Sigmoid colon (tissue), 7 donors: ENCODE results near the gene TMEM43. TPM values are rescaled to one million over a fixed set of nuclear protein-coding genes. Genes with fewer than 3 reads are reported as not detected.
"Not testable (repeated sequence)": the region's sequence is repeated elsewhere in the genome, so short reads cannot be mapped to it uniquely, and the experiment has no call there.

Experiments used
- DNase-seq: peaks from one replicate; pipeline ENCODE4 v3.0.0-alpha.2; 2019
- H3K27ac ChIP-seq, 4 donors: fragments of 200-600 bp; sonication (generic); one replicate each; pipeline ENCODE4 v1.5.1; 2016 to 2019; ENCODE audit warnings: mild to moderate bottlenecking in 1 of 4
- H3K27me3 ChIP-seq, 3 donors: fragments of 200-600 bp; sonication (generic); one replicate each; pipeline ENCODE4 v1.5.1; 2019; ENCODE audit warnings: mild to moderate bottlenecking in 1 of 3
- H3K36me3 ChIP-seq, 4 donors: fragments of 200-600 bp; sonication (generic); one replicate each; pipeline ENCODE4 v1.5.1; 2016 to 2019
- H3K4me1 ChIP-seq, 4 donors: fragments of 200-600 bp; sonication (generic); one replicate each; pipeline ENCODE4 v1.5.1; 2017 to 2019
- H3K4me3 ChIP-seq, 4 donors: fragments of 200-600 bp; sonication (generic); one replicate each; pipeline ENCODE4 v1.5.1; 2017 to 2019; ENCODE audit warnings: mild to moderate bottlenecking in 2 of 4, moderate library complexity in 1 of 4
- H3K9me3 ChIP-seq, 4 donors: fragments of 200-600 bp in 3 of 4; sonication (generic) in 3 of 4; one replicate each; pipeline versions ENCODE4 v1.5.1 to v1.6.1; 2013 to 2019
- EP300 ChIP-seq, 4 donors: sonication (generic); formaldehyde crosslinking; IDR thresholded peaks; one replicate each; pipeline ENCODE4 v1.6.1; 2017; ENCODE audit warnings: antibody characterized with exemption in 4 of 4
- POLR2A ChIP-seq, 2 donors: fragments of 450-650 bp; IDR thresholded peaks; one replicate each; pipeline ENCODE4 v1.6.1; 2016; ENCODE audit warnings: antibody characterized with exemption in 2 of 2, mild to moderate bottlenecking in 2 of 2, moderate library complexity in 2 of 2
- POLR2AphosphoS5 ChIP-seq, 4 donors: sonication (generic); formaldehyde crosslinking; IDR thresholded peaks; one replicate each; pipeline ENCODE4 v1.6.1; 2017; ENCODE audit warnings: antibody characterized with exemption in 4 of 4
- WGBS, 2 donors: extraction: QIAGEN DNeasy Blood & Tissue Kit; methylation state at CpG; one replicate each; pipeline ENCODE4 v1.1.7; 2013; 5-methylcytosine and 5-hydroxymethylcytosine counted together
- intact Hi-C: fragments of 100-400 bp; cut with DNase I; formaldehyde crosslinking; loops from one replicate; pipeline ENCODE4 v1.15.1; 2023
- polyA plus RNA-seq, 3 donors: library from polyadenylated mRNA; stranded (reverse); fragments of 200-250 nt; gene quantifications; one replicate each; pipeline ENCODE4 v1.2.3, GENCODE V29; 2013
- total RNA-seq, 4 donors: library from RNA; depleted of rRNA; stranded (reverse); fragments of >200 nt; gene quantifications; one replicate each; pipeline ENCODE4 v1.1.0, GENCODE V29; 2016
- TF ChIP-seq, protein P1 (sequence below), 4 experiments: fragments of 450-650 bp in 3 of 4; fragments of 200-600 bp in 1 of 4; IDR thresholded peaks; one replicate each; pipeline ENCODE4 v1.5.1; 2016 to 2019; ENCODE audit warnings: antibody characterized with exemption in 4 of 4, mild to moderate bottlenecking in 3 of 4, moderate library complexity in 2 of 4
- donor health status: healthy with polysubstance abuse.
- donor health status: Bipolar disorder and iron deficiency.
- donor health status: healthy.

TMEM43 gene
- total and polyA plus RNA-seq, 7 donors: 6.0 to 88.3 (median 68.0) TPM

DNA sequence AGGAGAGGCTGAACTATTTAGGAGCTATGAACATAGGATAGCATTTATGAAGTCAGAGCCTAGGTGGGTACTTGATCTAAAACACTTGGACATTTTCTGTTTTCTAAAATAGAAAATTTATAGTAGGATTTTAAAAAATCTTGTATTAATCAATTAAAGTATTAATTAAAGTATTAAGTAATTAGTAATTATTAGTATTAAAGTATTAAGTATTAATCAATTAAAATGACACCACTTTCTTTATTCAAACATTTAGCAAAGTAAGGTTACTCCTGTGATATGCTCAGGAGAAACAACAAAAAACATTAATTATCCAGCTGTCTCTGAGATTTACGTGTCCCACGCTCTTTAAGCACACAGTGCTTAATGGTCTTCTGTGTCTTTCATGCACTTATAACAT is 32.4 kb upstream of the TMEM43 start:
- intact Hi-C loops: no loop called here
- no peaks in the 10 kb centered on the region for H3K36me3 ChIP-seq
- WGBS, 2 donors: 91 to 93% methylated on average over 2 of the region's 2 CpGs
- no peak for DNase-seq
- TF ChIP-seq, protein P1, sequence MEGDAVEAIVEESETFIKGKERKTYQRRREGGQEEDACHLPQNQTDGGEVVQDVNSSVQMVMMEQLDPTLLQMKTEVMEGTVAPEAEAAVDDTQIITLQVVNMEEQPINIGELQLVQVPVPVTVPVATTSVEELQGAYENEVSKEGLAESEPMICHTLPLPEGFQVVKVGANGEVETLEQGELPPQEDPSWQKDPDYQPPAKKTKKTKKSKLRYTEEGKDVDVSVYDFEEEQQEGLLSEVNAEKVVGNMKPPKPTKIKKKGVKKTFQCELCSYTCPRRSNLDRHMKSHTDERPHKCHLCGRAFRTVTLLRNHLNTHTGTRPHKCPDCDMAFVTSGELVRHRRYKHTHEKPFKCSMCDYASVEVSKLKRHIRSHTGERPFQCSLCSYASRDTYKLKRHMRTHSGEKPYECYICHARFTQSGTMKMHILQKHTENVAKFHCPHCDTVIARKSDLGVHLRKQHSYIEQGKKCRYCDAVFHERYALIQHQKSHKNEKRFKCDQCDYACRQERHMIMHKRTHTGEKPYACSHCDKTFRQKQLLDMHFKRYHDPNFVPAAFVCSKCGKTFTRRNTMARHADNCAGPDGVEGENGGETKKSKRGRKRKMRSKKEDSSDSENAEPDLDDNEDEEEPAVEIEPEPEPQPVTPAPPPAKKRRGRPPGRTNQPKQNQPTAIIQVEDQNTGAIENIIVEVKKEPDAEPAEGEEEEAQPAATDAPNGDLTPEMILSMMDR (IDR thresholded peaks at IDR 0.05): no peak
- TF ChIP-seq POLR2AphosphoS5 (IDR thresholded peaks at IDR 0.05) (no peak), EP300 (IDR thresholded peaks at IDR 0.05) (no peak), POLR2A (IDR thresholded peaks at IDR 0.05) (no peak)
- H3K27me3 ChIP-seq: no peaks in the 10 kb centered on the region
- H3K4me1 ChIP-seq: no peaks in the 10 kb centered on the region
- H3K27ac ChIP-seq: no peak overlapping the region
- H3K4me3 ChIP-seq: no peak overlapping the region
- no peaks in the 10 kb centered on the region for H3K9me3 ChIP-seq

DNA sequence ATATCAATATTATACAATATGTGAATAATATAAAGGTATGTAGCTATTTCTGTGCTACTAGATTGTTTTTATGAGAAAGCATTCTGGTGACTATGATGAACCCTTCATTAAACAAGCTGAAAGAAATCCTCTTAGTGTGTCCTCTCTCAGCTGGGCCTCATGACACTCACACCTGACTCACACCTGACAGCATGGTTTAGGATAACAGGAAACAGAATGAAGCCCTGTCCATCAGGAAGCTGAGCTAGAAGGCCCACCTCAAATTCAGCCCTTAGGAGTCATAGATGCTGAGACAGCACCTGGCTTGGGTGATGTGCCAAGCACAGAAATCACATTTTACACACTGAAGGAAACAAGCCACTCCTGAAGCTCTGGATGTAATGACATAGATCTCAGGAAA is 31.0 kb upstream of the TMEM43 start:
- Histone ChIP-seq H3K27ac (no peak overlapping the region), H3K9me3 (peaks cover 0 to 3% (median 1%) of the 10 kb centered on the region in 4 donors), H3K4me3 (no peak overlapping the region), H3K27me3 (no peaks in the 10 kb centered on the region), H3K36me3 (no peaks in the 10 kb centered on the region), H3K4me1 (no peaks in the 10 kb centered on the region)
- TF ChIP-seq EP300 (IDR thresholded peaks at IDR 0.05): no peak
- TF ChIP-seq, protein P1 (IDR thresholded peaks at IDR 0.05): no peak
- no peak for DNase-seq
- intact Hi-C loops: no loop called here

DNA sequence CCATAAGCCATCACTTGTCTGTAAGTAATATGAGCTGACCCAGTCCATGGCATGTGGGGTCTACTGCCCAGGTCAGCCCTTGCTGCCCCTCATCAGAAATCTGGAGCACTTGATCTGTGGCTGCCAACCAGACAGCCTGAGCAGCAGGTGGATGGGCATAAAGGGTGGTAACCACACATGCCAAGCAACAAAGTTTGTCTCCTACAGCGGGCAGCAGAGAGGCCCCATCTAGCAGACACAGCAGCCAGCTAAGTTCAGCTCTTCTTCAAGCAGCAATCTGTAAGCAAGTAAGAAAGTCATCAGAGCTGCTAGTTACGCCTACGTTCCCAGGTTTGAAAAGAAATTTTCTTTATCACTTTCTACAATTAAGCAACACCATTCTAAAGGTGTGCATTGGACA is 28.1 kb upstream of the TMEM43 start:
- intact Hi-C loops: no loop called here
- Histone ChIP-seq H3K27ac (no peak overlapping the region), H3K9me3 (peaks cover 0 to 3% (median 1%) of the 10 kb centered on the region in 4 donors), H3K4me3 (no peak overlapping the region), H3K27me3 (no peaks in the 10 kb centered on the region), H3K36me3 (no peaks in the 10 kb centered on the region), H3K4me1 (no peaks in the 10 kb centered on the region)
- no peak for DNase-seq
- TF ChIP-seq POLR2A (IDR thresholded peaks at IDR 0.05) (no peak), EP300 (IDR thresholded peaks at IDR 0.05) (no peak), POLR2AphosphoS5 (IDR thresholded peaks at IDR 0.05) (no peak)
- TF ChIP-seq, protein P1 (IDR thresholded peaks at IDR 0.05): no peak
- WGBS, 2 donors: 92% methylated on average over 3 of the region's 3 CpGs

DNA sequence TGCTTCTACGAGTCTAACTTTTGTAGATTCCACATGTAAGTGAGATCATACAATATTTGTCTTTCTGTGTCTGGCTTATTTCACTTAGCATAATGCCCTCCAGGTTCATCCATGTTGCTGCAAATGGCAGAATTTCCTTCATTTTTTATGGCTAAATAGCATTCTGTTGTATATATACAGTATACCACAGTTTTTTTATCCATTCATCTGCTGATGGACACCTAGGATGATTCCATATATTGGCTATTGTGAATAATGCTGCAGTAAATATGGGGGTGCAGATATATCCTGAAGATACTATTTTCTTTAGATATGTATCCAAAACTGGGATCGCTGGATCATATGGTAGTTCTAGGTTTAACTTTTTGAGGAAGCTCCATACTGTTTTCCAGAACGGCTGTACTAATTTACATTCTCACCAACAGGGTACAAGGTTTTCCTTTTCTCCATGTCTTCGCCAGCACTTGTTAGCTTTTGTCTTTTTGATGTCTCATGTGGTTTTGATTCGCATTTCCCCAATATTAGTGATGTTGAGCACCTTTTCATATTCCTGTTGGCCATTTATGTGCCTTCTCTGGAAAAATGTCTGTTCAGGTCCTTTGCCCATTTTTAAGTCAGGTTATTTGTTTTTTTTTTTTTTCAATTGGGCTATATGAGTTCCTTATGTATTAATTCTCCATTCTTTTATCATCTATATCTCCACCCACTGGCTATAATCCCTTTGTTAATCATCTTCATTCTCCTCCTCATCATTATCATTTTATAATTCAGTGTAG is 27.0 kb upstream of the TMEM43 start:
- H3K27ac ChIP-seq: no peak overlapping the region
- no peaks in the 10 kb centered on the region for H3K36me3 ChIP-seq
- no peak overlapping the region for H3K4me3 ChIP-seq
- H3K27me3 ChIP-seq: no peaks in the 10 kb centered on the region
- intact Hi-C loops: no loop called here
- peaks cover 0 to 3% (median 1%) of the 10 kb centered on the region in 4 donors for H3K9me3 ChIP-seq
- no peaks in the 10 kb centered on the region for H3K4me1 ChIP-seq
- 95 to 96% methylated on average over 5 of the region's 5 CpGs for WGBS, 2 donors
- no peak for DNase-seq
- TF ChIP-seq POLR2A (IDR thresholded peaks at IDR 0.05) (no peak), POLR2AphosphoS5 (IDR thresholded peaks at IDR 0.05) (no peak), EP300 (IDR thresholded peaks at IDR 0.05) (no peak)
- TF ChIP-seq, protein P1 (IDR thresholded peaks at IDR 0.05): no peak

DNA sequence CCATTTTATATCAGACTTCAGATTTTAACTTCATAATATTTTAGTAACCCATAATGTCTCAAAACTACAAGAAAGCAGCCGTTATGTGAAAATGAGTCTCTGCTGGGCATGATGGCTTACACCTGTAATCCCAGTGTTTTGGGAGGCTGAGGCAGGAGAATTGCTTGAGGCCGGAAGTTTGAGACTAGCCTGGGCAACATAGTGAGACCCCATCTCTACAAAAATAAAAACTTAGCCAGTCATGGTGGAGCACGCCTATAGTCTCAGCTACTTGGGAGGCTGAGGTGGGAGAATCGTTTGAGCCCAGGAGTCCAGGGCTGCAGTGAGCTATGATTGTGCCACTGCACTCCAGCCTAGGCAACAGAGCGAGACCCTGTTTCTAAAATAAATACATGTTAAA is 15.0 kb upstream of the TMEM43 start:
- H3K9me3 ChIP-seq, intact Hi-C loops, DNase-seq, H3K4me3 ChIP-seq, H3K27ac ChIP-seq, H3K27me3 ChIP-seq, H3K4me1 ChIP-seq: not testable (repeated sequence)
- H3K36me3 ChIP-seq: peaks cover 0 to 39% (median 19%) of the 10 kb centered on the region in 4 donors
- 97 to 98% methylated on average over 5 of the region's 5 CpGs for WGBS, 2 donors
